BLaER1 treated with 17β-estradiol and CSF1 and Interleukin-3, amounts not matched to agents 10 nM and 100 nM (cell line): ENCODE measurements around the gene ZDHHC11B.
"Not testable (repeated sequence)": the region's sequence is repeated elsewhere in the genome, so short reads cannot be mapped to it uniquely, and the experiment has no call there.

ENCODE experiments used
- H3K27ac ChIP-seq, 11 experiments: shearing (Covaris generic); formaldehyde crosslinking; 2 replicates each; pipeline ENCODE4 v1.8.1; 2022
- H3K27me3 ChIP-seq, 11 experiments: shearing (Covaris generic); formaldehyde crosslinking; 2 replicates each; pipeline ENCODE4 v1.8.1; 2022
- H3K36me3 ChIP-seq, 11 experiments: shearing (Covaris generic); formaldehyde crosslinking; 2 replicates each; pipeline ENCODE4 v1.8.1; 2022
- H3K4me1 ChIP-seq, 10 experiments: shearing (Covaris generic); formaldehyde crosslinking; 2 replicates each; pipeline ENCODE4 v1.8.1; 2022
- H3K4me2 ChIP-seq, 11 experiments: shearing (Covaris generic); formaldehyde crosslinking; 2 replicates each; pipeline ENCODE4 v1.8.1; 2022
- H3K4me3 ChIP-seq, 10 experiments: shearing (Covaris generic); formaldehyde crosslinking; 2 replicates each; pipeline ENCODE4 v1.8.1; 2022
- H3K9ac ChIP-seq, 11 experiments: shearing (Covaris generic); formaldehyde crosslinking; 2 replicates each; pipeline ENCODE4 v1.8.1; 2022
- H3K9me3 ChIP-seq, 11 experiments: shearing (Covaris generic); formaldehyde crosslinking; replicated peaks in 1 of 11; 2 replicates each; pipeline ENCODE4 v1.8.1; 2022
- H4K20me1 ChIP-seq, 11 experiments: shearing (Covaris generic); formaldehyde crosslinking; 2 replicates each; pipeline ENCODE4 v1.8.1; 2022
- Cebpa-rat ChIP-seq, 11 experiments: shearing (Covaris generic); IDR thresholded peaks; 2 replicates each; pipeline ENCODE4 v1.8.1; 2022

The ZDHHC11B gene

GRCh38 chr5:784428-785177 is at the start of gene ZDHHC11B:
Gene ZDHHC11B (minus strand): TSS chr5:784729. CDS start chr5:766919, 17,810 bp downstream.
- Histone ChIP-seq H3K4me3 (peak within 1 kb of the TSS; percentile 61 to 77 (median 68)), H3K4me1 (peaks cover 0 to 27% (median 19%) of the 10 kb centered on the region in 10 experiments; a peak in 16 of 20 replicates), H3K9ac (peak within 1 kb of the TSS; percentile 30 to 74 (median 61); a peak in 19 of 22 replicates), H3K4me2 (peak within 1 kb of the TSS; percentile 88 to 98 (median 97)), H3K27me3 (peaks cover 16 to 24% (median 19%) of the 10 kb centered on the region in 11 experiments)
- H3K27ac ChIP-seq, H4K20me1 ChIP-seq, H3K9me3 ChIP-seq, H3K36me3 ChIP-seq: not testable (repeated sequence)

- H3K36me3 ChIP-seq, H3K4me3 ChIP-seq, H3K9me3 ChIP-seq, H3K9ac ChIP-seq, H3K27ac ChIP-seq, H3K27me3 ChIP-seq, H4K20me1 ChIP-seq: not testable (repeated sequence)
- H3K4me1 ChIP-seq, result peaks cover 5 to 42% (median 26%) of the 10 kb centered on the region in 10 experiments; a peak in 19 of 20 replicates
- H3K4me2 ChIP-seq, result peak overlapping the region in 3 of 11 experiments; percentile 4 to 20 (median 8); a peak in 2 of 22 replicates
These were observed 49.5 kb upstream of the ZDHHC11B start for GRCh38 chr5:834013-834412.

- peaks cover 0 to 12% (median 8%) of the 10 kb centered on the region in 11 experiments; a peak in 9 of 22 replicates for H3K36me3 ChIP-seq
- not testable (repeated sequence) for H3K4me3 ChIP-seq, H3K4me1 ChIP-seq, H3K9ac ChIP-seq, H4K20me1 ChIP-seq, H3K4me2 ChIP-seq, H3K27me3 ChIP-seq, H3K27ac ChIP-seq, H3K9me3 ChIP-seq
These were observed 43.7 kb upstream of the ZDHHC11B start for GRCh38 chr5:828194-828593.

GRCh38 chr5:825544-825943 is 41.0 kb upstream of the ZDHHC11B start:
- not testable (repeated sequence) for H3K27ac ChIP-seq, H3K4me2 ChIP-seq, H4K20me1 ChIP-seq, H3K9ac ChIP-seq, H3K4me3 ChIP-seq, H3K27me3 ChIP-seq, H3K4me1 ChIP-seq, H3K9me3 ChIP-seq
- H3K36me3 ChIP-seq, result peaks cover 0 to 16% (median 9%) of the 10 kb centered on the region in 11 experiments; a peak in 9 of 22 replicates

- Histone ChIP-seq H4K20me1 (no peaks in the 10 kb centered on the region), H3K36me3 (peaks cover 0 to 16% (median 8%) of the 10 kb centered on the region in 11 experiments; a peak in 9 of 22 replicates), H3K27me3 (no peaks in the 10 kb centered on the region), H3K4me3 (no peak overlapping the region), H3K27ac (no peak overlapping the region), H3K9ac (no peak overlapping the region), H3K9me3 (peaks cover 0 to 4% (median 0%) of the 10 kb centered on the region in 11 experiments; a peak in 1 of 22 replicates), H3K4me2 (no peak overlapping the region), H3K4me1 (no peaks in the 10 kb centered on the region)
- no peak for TF ChIP-seq Cebpa-rat (IDR thresholded peaks at IDR 0.05)
These were observed 37.0 kb upstream of the ZDHHC11B start for GRCh38 chr5:821504-821903.

- no peak overlapping the region for H3K9ac ChIP-seq
- no peaks in the 10 kb centered on the region for H3K4me1 ChIP-seq
- no peaks in the 10 kb centered on the region for H4K20me1 ChIP-seq
- no peaks in the 10 kb centered on the region for H3K27me3 ChIP-seq
- no peak overlapping the region for H3K4me3 ChIP-seq
- H3K4me2 ChIP-seq, result no peak overlapping the region
- peaks cover 0 to 25% (median 14%) of the 10 kb centered on the region in 11 experiments; a peak in 11 of 22 replicates for H3K36me3 ChIP-seq
- TF ChIP-seq Cebpa-rat (IDR thresholded peaks at IDR 0.05), result no peak
- peaks cover 6 to 13% (median 7%) of the 10 kb centered on the region in 11 experiments for H3K9me3 ChIP-seq
- H3K27ac ChIP-seq, result no peak overlapping the region
These were observed 35.7 kb upstream of the ZDHHC11B start for GRCh38 chr5:820245-820644.

- no peaks in the 10 kb centered on the region for H4K20me1 ChIP-seq
- H3K27ac ChIP-seq, result no peak overlapping the region
- no peaks in the 10 kb centered on the region for H3K4me1 ChIP-seq
- no peak overlapping the region for H3K4me3 ChIP-seq
- H3K4me2 ChIP-seq, result no peak overlapping the region
- H3K9ac ChIP-seq, result no peak overlapping the region
- no peaks in the 10 kb centered on the region for H3K27me3 ChIP-seq
- H3K9me3 ChIP-seq, result peaks cover 8 to 20% (median 12%) of the 10 kb centered on the region in 11 experiments
- H3K36me3 ChIP-seq, result peaks cover 0 to 25% (median 13%) of the 10 kb centered on the region in 11 experiments; a peak in 11 of 22 replicates
- no peak for TF ChIP-seq Cebpa-rat (IDR thresholded peaks at IDR 0.05)
These were observed 34.5 kb upstream of the ZDHHC11B start for GRCh38 chr5:819078-819477.

GRCh38 chr5:816176-816575 is 31.6 kb upstream of the ZDHHC11B start:
- no peak overlapping the region for H3K9ac ChIP-seq
- peaks cover 0 to 14% (median 4%) of the 10 kb centered on the region in 11 experiments; a peak in 8 of 22 replicates for H3K36me3 ChIP-seq
- no peak overlapping the region for H3K4me2 ChIP-seq
- no peak overlapping the region for H3K4me3 ChIP-seq
- H3K27ac ChIP-seq, result no peak overlapping the region
- H3K27me3 ChIP-seq, result no peaks in the 10 kb centered on the region
- peaks cover 8 to 20% (median 12%) of the 10 kb centered on the region in 11 experiments for H3K9me3 ChIP-seq
- no peaks in the 10 kb centered on the region for H4K20me1 ChIP-seq
- no peak for TF ChIP-seq Cebpa-rat (IDR thresholded peaks at IDR 0.05)
- no peaks in the 10 kb centered on the region for H3K4me1 ChIP-seq

GRCh38 chr5:815449-815848 is 30.9 kb upstream of the ZDHHC11B start:
- no peak for TF ChIP-seq Cebpa-rat (IDR thresholded peaks at IDR 0.05)
- Histone ChIP-seq H3K36me3 (peaks cover 0 to 14% (median 4%) of the 10 kb centered on the region in 11 experiments; a peak in 8 of 22 replicates), H3K9me3 (peaks cover 8 to 20% (median 12%) of the 10 kb centered on the region in 11 experiments), H3K9ac (no peak overlapping the region), H3K4me3 (no peak overlapping the region), H3K4me1 (no peaks in the 10 kb centered on the region), H3K27me3 (no peaks in the 10 kb centered on the region), H4K20me1 (no peaks in the 10 kb centered on the region), H3K27ac (no peak overlapping the region), H3K4me2 (no peak overlapping the region)

- H3K9ac ChIP-seq, H4K20me1 ChIP-seq, H3K4me1 ChIP-seq, H3K27ac ChIP-seq, H3K27me3 ChIP-seq, H3K4me3 ChIP-seq, H3K4me2 ChIP-seq: not testable (repeated sequence)
- Histone ChIP-seq H3K9me3 (peaks cover 8 to 20% (median 12%) of the 10 kb centered on the region in 11 experiments), H3K36me3 (peaks cover 0 to 14% (median 4%) of the 10 kb centered on the region in 11 experiments; a peak in 8 of 22 replicates)
These were observed 29.0 kb upstream of the ZDHHC11B start for GRCh38 chr5:813575-813974.

GRCh38 chr5:811384-811783 is 26.9 kb upstream of the ZDHHC11B start:
- H3K9me3 ChIP-seq, result peaks cover 8 to 16% (median 11%) of the 10 kb centered on the region in 11 experiments
- not testable (repeated sequence) for H4K20me1 ChIP-seq, H3K4me2 ChIP-seq, H3K27ac ChIP-seq, H3K4me3 ChIP-seq, H3K4me1 ChIP-seq, H3K27me3 ChIP-seq, H3K9ac ChIP-seq
- H3K36me3 ChIP-seq, result peaks cover 0 to 11% (median 4%) of the 10 kb centered on the region in 11 experiments; a peak in 7 of 22 replicates

GRCh38 chr5:807719-808514 is 23.4 kb upstream of the ZDHHC11B start:
- H3K9ac ChIP-seq, H3K27ac ChIP-seq, H3K4me2 ChIP-seq, H3K36me3 ChIP-seq, H4K20me1 ChIP-seq, H3K4me1 ChIP-seq, H3K27me3 ChIP-seq, H3K4me3 ChIP-seq: not testable (repeated sequence)
- H3K9me3 ChIP-seq, result peaks cover 11 to 23% (median 18%) of the 10 kb centered on the region in 11 experiments
